AG04449 (cell line): ENCODE data around the gene ARSI.

Experiments used
- CTCF ChIA-PET: fragments of 350-600 bp; formaldehyde crosslinking; extraction: SDS; loops from one replicate; lab custom pipeline; 2021; ENCODE audit warnings: antibody characterized with exemption; lab: Yijun Ruan, JAX
- POLR2A ChIA-PET: fragments of 400-600, 350-600 bp; formaldehyde crosslinking; extraction: SDS; loops from one replicate; lab custom pipeline; 2020; ENCODE audit warnings: antibody characterized with exemption, inconsistent platforms; lab: Yijun Ruan, JAX
- DNase-seq: peaks from one replicate; pipeline ENCODE4 v3.0.0-alpha.2; 2010; ENCODE audit warnings: low read depth, low spot score
- H3K4me3 ChIP-seq: 2 replicates; pipeline ENCODE4 v1.5.1; 2011; ENCODE audit warnings: low read depth, mild to moderate bottlenecking, control low read depth, low read length
- CTCF ChIP-seq: IDR thresholded peaks from one replicate; pipeline ENCODE4 v1.5.1; 2011; ENCODE audit warnings: mild to moderate bottlenecking, moderate library complexity, low read length, control low read depth, inconsistent platforms; ENCODE audit not compliant: insufficient read depth; ENCODE audit errors: missing control alignments

ARSI gene

GRCh38 chr5:150313921-150314716 lies 11.4 kb upstream of the ARSI start:
- H3K4me3 ChIP-seq, result no peak overlapping the region
- no peak for TF ChIP-seq CTCF
- DNase-seq, result no peak
- ChIA-PET CTCF (interaction anchor here (2.4 kb wide), 1 partner anchor 13 kb away, joined by 5 read pairs; no protein-coding TSS in a partner anchor), POLR2A (no interaction called here)

GRCh38 chr5:150313501-150313900 lies 10.8 kb upstream of the ARSI start:
- ChIA-PET CTCF (no interaction called here), POLR2A (no interaction called here)
- no peak overlapping the region for H3K4me3 ChIP-seq
- TF ChIP-seq CTCF, result no peak
- DNase-seq, result no peak

- no peak for DNase-seq
- H3K4me3 ChIP-seq, result no peak overlapping the region
- POLR2A ChIA-PET, result interaction anchor here (1.2 kb wide), 1 partner anchor 10 kb away, joined by 3 read pairs; the partner anchor contains the start of gene ARSI
- CTCF ChIA-PET, result interaction anchor here (1.3 kb wide), 1 partner anchor 10 kb away, joined by 5 read pairs; the partner anchor contains the start of gene ARSI
- no peak for TF ChIP-seq CTCF
Observed at GRCh38 chr5:150312518-150312917, 9.8 kb upstream of the ARSI start.

- POLR2A ChIA-PET, result interaction anchor here (1.2 kb wide), 1 partner anchor 9 kb away, joined by 3 read pairs; the partner anchor contains the start of gene ARSI
- H3K4me3 ChIP-seq, result no peak overlapping the region
- no peak for DNase-seq
- TF ChIP-seq CTCF, result no peak
- CTCF ChIA-PET, result interaction anchor here (1.3 kb wide), 1 partner anchor 8 kb away, joined by 5 read pairs; the partner anchor contains the start of gene ARSI
Observed at GRCh38 chr5:150311015-150311692, 8.4 kb upstream of the ARSI start.

GRCh38 chr5:150310246-150310645 lies 7.5 kb upstream of the ARSI start:
- no peak for TF ChIP-seq CTCF
- no peak overlapping the region for H3K4me3 ChIP-seq
- ChIA-PET CTCF (interaction anchor here (1.3 kb wide), 1 partner anchor 10 kb away, joined by 3 read pairs; no protein-coding TSS in a partner anchor), POLR2A (no interaction called here)
- no peak for DNase-seq

GRCh38 chr5:150309886-150310239 lies 7.2 kb upstream of the ARSI start:
- H3K4me3 ChIP-seq, result no peak overlapping the region
- ChIA-PET CTCF (interaction anchor here (1.3 kb wide), 1 partner anchor 10 kb away, joined by 3 read pairs; no protein-coding TSS in a partner anchor), POLR2A (no interaction called here)
- no peak for TF ChIP-seq CTCF
- no peak for DNase-seq
